HG03108 (cell line): Measurements from ENCODE around the gene MPG.

Source experiments
- ATAC-seq: cut with Tn5 transposase; IDR thresholded peaks from one replicate; pipeline ENCODE4 v1.9.1; 2021; ENCODE audit warnings: moderate library complexity; ENCODE audit not compliant: unreplicated experiment

Gene MPG

DNA sequence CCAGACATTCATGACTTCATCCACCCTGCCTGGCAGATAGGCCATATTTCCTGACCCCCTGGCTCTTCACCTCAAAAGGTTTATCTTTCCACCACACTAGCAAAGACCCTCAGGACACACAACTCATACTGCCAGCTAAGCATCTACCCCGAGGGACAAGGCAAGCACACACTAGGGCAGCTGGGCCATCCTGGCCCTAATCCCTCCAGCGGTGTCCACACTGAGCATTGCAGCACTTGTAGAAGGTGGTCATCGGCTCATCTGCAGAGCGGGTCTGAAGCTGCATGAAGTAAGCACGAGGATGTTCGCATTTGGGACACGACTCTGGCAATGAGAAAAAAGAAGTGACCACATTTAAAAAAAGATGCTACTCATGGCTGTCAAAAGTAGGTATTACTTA is 30.8 kb upstream of the MPG start:
- no peak for ATAC-seq

DNA sequence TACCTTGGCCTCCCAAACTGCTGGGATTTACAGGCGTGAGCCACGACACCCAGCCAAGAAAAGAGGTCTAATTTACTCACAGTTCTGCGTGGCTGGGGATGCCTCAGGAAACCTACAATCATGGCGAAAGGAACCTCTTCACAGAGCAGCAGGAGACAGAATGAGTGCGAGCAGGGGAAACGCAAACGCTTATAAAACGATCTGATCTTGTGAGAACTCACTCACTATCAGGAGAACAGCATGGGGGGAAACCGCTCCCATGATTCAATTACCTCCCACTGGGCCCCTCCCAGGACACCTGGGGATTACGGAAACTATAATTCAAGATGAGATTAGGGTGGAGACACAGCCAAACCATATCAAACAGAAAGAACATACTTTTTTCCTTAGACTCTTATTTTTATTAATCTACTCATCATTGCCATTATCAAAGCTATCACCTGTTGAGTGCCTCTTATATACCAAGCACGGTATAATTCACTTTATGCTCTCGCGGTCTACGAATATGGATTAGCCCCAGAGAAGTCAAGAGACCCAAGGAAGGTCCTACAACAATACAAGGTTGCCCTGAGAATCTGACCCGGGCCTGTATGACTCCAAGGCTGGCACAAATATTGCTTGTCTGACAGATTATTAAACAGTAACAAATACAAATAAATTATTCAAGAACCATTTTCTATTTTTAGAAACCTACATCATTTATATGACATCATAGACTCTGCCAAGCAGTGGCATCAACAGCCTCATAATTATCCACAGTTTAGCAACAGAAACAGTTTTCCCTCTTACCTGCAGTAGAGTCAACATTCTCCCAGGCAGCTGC is 27.0 kb upstream of the MPG start:
- ATAC-seq, result no peak

DNA sequence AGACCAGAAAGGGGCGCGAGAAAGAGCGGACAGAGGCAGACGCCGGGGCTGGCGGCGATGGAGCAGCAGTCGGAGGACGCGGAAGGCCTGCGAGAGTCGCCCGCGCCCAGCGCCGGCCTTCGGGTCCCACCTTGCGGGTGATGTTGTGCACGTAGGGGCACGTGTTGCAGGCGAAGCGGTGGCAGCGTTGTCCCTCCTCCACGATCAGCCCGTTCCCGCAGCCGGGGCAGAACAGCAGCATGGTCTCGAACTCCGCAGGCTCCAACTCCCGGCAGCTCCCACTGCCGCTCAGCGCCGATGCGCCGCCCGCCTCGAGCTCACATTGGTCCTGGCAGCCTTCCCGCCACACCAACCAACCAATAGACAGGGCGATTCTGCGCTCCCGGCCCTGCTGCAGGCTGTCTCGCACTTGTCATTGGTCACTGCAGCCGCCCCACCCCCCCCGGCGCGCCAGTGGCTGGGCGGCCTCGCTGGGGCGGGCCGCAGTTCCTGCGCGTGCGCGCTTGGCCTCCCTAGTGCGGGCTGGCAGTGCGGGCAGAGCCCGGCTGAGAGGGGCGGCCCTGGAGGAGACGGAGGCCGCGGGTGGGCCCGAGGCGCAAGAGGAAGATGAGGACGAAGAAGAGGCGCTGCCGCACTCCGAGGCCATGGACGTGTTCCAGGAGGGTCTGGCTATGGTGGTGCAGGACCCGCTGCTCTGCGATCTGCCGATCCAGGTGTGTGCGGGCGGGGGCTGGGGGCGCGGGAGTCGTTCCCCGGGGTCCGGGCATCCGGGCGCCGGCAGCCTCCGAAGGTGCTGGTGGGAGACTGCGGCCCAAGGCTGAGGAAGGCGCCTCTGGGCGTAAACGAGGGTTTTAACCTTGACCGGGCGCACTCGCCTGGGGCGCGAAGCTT is 24.4 kb upstream of the MPG start, which contains the start of the genes POLR3K and SNRNP25:
Gene POLR3K (minus strand): TSS at position 263 of the 891 bp plus-strand sequence. CDS start 22 bp downstream, at position 241.
Gene SNRNP25 (plus strand): TSS at position 483 of the 891 bp plus-strand sequence. CDS start 189 bp downstream, at position 672.
- ATAC-seq, result peak; percentile 94

DNA sequence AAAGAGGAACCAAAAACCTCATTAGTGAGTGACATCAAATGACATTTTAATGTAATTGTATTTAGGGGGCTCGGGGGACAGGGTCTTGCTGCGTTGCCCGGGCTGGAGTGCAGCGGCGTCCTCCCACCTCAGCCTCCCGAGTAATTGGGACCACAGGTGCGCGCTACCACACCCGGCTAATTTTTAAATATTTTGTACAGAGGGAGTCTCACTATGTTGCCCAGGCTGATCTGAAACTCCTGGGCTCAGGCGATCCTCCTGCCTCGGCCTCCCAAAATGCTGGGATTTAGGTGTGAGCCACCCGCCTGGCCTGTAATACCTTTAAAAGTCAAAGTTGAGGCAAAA is 23.8 kb upstream of the MPG start:
- ATAC-seq, result no peak

DNA sequence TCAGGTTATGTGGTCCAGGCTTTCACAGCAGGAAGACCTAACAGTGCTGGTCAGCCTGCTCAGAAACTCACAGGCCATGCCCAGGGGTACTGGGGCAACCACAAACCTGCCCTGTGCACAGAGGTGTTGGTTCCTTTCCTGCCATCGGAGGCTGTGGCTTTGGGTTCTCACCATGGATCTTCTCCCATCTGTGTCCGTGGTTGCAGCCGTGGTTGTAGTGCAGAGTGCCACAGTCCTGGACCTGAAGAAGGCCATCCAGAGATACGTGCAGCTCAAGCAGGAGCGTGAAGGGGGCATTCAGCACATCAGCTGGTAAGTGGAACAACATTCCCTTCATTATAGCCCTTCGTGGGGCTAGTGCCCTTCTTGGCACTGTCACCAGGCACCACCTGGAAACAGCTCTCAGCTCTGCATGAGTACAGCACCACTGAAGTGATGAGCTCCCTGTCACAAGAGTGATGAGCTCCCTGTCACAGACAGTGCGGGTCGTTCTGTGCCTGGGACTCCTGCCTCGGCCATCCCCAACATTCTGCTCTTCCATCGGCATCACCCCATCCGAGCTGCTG is 22.4 kb upstream of the MPG start:
- ATAC-seq, result no peak

DNA sequence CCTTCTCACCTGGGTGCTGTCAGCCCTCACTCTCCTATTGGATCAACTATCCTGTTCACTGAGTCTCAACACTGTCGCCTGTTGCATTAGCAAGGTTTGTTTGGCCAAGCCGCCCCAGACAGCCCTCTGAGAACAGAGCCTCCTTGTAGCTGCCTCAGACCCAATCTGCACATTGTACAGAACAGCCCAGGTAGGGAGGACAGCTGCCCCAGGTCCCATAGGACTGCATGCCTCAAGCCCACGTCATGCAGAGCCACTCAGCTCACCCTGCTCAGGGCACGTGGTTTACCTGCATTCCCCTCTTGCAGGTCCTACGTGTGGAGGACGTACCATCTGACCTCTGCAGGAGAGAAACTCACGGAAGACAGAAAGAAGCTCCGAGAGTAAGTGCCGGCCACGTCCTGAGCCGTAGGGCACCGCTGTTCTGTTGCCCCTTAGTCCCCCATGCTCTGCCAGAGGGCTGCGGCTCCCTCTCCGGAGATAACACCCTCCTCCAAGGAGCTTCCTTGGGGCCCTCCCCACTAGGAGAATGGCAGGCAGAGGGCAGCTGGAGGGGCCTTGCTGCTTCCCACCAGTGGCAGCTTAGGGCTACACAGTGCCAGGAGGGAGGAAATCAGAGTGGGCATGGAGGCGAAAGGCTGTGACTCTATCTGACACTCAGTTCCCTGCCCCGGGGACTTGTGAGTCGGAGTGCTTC is 21.6 kb upstream of the MPG start:
- ATAC-seq, result no peak

DNA sequence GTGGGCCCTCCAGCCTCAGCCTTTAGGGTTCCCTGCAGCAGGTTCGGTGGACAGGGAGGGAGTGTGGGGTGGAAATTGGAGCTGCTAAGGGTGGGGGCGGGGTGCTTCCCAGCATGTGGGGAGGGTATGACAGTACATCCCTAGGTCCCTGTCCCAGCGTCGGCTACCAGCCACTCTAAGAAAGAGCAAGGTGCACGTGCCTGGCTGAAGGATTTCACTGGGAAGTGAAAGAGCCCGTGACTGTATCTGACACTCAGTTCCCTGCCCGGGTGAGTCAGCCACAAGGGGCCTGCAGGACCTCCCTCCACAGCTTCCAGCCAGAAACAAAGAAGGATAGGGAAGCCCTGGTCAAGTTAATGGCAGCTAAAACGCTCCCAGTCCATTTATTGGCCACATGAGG is 20.3 kb upstream of the MPG start:
- no peak for ATAC-seq

DNA sequence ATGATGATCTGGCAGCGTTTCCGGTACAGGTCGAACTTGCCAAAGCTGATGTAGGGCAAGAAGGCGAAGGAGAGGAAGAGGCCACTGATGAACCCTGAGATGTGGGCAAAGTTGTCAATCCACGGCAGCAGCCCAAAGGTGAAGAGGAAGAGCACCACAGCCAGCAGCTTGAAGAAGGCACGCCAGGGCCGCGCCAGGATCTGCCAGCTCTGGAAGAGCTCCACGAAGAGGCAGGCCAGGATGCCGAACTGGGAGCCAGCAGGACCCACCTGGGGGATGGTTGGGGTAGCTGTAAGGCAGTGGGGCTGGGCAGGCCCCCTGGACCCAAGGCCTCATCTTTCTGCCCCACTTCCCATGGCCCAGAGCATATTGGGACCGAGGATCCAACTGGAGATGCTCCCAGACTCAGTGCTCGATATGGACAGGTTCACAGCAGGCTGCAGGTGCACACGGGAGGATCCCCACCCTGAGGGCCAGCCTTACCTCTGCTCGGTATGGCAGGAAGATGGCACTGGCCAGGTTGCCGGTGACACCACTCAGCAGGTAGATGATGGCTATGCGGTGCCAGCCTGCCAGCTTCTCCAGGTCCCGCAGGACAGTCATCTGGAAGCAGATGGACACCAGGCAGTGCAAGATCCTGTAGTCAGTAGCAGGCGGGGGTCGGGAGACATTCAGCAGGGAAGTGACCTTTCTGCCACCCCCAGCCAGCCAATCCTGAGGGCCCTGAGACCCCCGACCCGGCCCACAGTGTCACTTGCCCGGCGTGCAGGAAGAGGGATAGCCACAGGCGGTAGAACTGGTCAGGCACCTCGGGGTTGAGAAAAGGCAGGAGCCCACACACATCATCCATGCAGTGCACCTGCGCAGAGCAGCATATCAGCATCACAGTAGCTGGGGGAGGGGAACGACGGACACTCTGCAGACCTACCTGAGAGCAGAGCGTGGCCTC is 19.3 kb upstream of the MPG start:
- no peak for ATAC-seq

DNA sequence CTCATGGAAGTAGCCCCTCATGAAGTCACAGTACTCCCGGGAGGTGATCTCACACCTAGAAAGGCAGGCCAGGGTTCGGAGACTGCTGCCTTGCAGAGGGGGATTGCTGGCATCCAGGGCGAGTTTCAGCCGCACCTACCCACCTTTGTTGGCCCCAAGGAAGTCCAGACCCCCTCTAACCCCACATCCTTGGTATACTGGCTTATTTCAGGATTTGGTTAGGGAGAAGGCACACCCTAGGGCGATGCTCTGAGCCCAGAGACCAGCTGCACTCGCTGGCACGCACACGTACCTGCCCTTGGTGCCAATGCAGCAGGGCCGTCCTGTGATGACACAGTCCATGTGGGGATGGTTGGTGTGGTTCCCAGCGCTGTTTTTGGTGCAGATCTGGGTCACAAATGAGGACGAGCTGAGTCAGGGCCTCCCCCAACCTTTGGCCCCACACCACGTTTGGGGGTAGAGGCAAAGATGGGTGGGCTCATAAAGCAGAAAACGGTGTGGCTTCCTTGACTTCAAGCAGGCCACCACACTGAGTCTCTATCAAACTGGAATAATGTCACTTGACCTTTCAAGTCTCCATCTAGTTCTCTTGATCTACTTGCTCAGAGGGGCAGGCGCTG is 18.5 kb upstream of the MPG start:
- no peak for ATAC-seq

DNA sequence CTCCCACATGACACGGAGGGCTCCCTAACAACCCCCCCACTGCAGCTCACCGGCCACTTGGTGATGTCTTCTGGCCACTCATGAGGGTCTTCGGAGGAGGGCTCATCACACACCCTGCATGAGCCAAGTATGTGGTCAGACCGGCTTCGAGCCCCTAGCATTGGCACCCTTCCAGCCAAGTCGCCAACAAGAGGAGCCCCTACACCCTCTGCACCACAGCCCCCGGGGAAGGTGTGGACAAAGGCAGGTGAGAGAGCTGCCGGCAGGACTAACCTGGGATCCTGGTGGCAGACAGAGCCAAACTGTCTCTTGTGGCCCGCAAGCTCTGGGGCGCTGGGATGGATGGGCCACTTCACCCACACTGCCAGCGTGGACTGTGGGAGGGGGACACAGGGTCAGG is 17.9 kb upstream of the MPG start:
- no peak for ATAC-seq

DNA sequence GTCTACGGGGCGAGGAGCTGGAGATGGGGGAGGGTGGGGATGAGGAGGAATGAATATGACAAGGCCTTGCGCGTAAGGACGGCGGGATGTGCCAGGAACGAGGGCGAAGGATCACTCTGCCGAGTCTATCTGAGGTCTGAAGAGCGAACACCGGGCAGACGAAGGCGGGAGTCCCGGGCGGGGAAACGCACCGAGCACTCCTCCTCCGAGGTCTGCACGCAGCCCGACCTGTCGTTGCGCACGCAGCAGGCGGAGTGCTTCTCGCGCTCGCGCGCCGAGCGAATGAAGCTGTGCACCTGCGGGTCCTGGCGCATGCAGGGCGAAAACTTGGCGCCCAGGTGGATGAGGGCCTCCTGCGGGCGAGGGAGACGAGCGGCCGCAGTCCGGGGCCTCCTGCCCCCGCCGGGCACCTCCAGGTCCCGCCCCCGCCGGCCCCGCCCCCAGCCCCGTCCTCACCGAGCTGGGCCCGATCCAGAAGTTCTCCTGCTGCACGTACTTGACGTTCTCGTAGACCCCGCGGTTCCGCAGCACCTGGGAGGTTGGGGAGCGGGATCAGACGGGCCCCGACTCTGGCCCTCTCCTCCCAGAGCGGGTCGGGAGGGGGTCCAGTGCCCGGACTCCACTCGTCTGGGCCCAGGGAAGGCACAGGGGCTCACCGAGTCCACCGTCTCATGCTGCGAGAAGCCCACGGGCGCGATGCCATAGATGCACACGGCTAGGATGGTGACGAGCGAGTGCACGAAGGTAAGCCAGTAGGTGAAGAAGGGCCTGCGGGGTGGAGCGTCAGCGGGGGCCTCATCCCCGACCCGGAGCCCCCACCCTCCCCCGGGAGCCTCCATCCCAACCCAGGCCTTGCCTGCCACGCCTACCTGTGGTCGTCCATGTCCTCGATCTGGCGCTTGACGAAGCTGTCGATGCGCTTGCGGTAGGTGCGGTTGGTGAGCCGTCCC is 16.8 kb upstream of the MPG start:
- ATAC-seq, result no peak

DNA sequence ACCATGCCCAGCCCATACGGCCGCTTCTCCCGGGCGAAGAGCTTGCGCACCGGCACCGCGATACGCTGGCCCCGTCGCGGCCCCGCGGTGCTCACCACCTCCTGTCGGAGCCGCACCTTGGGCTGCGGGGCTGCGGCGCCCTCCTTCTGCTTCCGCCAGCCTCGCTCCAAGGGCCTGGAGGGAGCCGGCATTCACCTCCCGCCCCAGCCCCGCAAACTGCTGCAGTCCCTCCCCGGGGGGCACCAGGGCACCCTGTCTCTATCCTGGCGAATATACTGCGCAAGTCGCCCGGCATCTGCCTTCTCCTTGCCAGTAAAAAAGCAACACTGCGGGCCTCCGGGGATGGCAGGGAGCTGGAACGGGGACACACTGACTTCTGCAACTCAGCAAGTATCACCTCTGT is 16.1 kb upstream of the MPG start:
- no peak for ATAC-seq

DNA sequence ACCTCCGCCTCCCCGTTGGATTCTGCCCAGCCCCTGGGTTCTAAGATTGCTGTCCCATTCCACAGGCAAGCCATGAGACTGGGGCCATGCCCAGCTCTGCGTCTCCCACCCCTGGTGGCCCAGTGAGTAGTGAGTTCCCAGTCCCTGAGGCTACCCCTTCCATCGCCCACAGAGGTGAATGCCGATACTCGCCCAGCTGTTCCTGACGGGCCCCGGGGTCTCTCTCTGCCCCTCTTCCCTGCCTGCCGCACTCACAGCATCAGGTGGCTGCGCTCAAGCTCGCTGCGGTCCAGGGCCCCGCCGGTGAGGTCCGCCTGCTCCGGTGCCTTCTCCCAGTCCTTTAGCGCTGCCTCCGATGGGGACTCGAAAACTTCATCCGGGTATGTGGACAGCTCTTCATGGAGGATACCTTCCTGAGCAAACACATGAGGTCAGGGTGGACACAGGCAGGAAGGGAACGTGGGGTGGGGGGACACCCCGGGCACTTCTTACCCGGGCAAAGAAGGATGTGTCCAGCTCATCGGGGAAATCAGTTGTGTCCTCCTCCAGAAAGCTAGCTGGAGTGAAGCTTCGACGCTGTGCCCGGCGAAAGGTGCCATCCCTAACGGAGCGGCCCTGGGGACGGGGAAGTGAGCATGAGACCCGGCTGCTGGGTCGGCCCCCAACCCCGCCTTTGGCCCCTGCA is 15.6 kb upstream of the MPG start:
- ATAC-seq, result no peak

DNA sequence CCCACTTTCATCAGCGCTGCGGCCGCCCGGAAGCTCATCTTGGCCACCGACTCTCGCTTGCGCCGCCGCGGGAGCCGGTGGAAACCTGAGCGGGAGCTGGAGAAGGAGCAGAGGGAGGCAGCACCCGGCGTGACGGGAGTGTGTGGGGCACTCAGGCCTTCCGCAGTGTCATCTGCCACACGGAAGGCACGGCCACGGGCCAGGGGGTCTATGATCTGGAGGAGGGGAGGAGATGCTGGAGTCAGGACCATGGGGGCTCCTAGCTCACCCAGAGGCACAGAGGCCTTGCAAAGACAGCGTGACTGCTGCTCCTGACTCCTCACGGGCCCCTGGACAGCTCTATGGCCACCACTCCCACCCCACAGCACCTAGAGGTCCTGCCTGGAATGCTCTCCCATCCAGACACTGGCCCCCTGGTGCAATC is 15.0 kb upstream of the MPG start:
- no peak for ATAC-seq

DNA sequence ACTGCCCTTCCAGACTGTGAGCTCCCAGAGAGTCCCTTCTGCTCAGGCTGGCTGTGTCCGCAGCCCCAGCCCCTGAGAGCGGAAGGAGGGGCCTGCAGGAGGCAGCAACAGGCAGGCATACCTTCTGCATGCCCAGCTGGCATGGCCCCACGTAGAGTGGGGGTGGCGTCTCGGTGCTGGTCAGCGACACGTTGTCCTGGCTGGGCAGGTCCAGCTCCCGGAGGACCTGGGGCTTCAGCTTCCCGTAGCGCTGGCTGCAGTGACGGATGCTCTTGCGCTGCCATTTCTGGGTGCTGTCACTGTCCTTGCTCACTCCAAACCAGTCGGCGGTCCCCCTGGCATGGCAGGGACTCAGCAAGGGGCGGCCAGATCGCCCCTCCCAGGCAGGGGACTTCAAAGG is 14.6 kb upstream of the MPG start:
- ATAC-seq, result no peak

DNA sequence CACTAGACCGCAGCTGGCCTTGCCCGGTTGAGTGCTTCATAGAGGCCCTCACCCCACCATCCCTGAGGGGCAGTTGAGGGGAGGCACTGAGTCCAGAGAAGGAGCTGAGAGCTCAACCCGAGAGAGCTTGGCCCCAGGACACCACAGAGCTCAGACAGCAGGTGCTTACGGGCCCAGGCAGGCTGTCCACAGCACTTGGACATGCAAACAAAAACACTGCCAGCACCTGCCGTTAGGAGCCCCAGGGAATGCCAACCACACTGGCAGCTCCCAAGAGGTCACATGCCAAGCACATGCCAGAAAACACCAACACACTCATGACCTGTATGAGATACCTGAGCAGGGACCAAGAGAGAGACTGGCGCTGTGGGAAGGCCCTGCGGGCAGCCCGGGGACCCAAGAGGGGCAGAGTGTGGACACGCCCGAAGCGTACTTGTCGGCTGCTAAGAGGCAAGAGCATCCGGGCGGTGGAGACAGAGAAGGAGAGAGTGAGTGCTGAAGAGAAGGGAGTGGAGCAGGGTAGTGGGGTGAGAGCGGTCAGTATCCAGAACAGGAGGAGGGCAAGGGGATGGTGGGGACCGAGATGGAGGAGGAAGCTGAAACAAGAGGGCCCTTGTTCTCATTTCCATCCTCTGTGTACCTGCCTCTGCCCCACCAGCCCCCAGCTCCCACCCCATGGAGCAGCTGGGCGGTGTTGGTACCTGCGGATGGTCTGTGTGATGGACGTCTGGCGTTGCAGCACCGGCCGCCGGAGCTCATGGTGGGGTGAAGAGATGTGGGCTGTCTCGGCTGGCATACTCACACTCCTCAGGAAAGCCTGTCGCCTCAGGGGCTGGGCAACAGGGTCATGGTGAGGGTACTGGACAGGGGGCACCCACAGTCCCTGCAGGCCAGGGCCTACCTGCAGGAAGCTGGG is 13.8 kb upstream of the MPG start:
- no peak for ATAC-seq

DNA sequence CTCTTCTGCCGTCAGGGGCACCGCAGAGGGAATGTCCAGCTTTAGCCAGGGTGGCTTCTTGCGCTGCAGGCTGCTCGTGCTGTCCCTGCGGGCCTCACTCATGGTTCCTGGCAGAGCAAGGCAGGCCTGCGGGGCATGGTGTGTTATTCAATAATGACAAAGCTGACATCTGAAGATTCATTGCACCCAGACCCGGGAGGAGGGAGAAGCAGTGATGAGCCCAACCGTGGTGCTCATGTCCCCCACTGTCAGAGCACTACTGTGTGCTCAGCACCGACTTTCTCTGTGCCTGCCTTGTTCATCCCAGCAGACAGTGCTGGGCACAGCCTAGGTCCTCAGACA is 13.1 kb upstream of the MPG start:
- ATAC-seq, result no peak
